ENCODE results near the gene DPEP3.

DNA sequence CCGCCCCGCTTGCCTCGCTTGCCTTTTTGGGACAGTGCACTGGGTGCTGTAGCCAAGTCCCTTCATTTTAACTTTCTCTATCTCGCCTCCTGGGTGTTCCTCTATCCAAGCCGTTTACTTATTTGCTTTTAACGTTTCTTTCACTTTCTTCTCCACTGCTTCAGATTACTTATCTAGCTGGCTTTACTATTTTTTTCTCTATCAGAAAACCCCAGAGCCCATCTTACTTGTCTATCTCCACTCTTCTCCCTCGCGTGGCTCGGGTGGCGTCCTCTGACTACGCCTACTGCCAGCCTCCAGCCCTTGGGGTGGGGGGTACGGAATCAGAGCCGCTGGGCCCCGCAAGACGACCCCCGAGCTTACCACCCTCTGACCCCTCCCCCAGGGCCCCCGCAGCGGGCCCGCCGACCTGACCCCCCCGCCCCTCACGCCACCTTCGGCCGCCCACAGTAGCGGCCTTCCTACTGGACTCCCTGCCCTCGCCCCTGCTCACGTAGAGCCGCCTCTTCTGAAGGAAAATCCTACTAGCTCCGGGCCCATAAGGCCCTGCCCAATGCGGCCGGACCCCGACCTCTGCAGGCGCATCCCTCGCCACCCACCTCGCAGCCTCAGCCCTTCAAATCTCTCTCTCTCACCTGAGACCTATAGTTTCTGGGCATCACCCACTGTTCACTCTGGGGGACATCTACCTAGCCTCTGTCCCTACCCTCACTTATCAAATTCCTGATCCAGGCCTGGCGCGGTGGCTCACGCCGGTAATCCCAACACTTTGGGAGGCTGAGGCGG lies 10.9 kb downstream of the DPEP3 start:
- TF ChIP-seq, protein P1, sequence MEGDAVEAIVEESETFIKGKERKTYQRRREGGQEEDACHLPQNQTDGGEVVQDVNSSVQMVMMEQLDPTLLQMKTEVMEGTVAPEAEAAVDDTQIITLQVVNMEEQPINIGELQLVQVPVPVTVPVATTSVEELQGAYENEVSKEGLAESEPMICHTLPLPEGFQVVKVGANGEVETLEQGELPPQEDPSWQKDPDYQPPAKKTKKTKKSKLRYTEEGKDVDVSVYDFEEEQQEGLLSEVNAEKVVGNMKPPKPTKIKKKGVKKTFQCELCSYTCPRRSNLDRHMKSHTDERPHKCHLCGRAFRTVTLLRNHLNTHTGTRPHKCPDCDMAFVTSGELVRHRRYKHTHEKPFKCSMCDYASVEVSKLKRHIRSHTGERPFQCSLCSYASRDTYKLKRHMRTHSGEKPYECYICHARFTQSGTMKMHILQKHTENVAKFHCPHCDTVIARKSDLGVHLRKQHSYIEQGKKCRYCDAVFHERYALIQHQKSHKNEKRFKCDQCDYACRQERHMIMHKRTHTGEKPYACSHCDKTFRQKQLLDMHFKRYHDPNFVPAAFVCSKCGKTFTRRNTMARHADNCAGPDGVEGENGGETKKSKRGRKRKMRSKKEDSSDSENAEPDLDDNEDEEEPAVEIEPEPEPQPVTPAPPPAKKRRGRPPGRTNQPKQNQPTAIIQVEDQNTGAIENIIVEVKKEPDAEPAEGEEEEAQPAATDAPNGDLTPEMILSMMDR (IDR thresholded peaks at IDR 0.05): peak in 1 of 4 experiments; percentile 15
- TF ChIP-seq POLR2A (IDR thresholded peaks at IDR 0.05): no peak

All from uterus (tissue), 2 donors.